HG03045 (cell line): ENCODE data around the gene SLC36A2.

Source experiments
- ATAC-seq: cut with Tn5 transposase; IDR thresholded peaks from one replicate; pipeline ENCODE4 v1.9.1; 2021; ENCODE audit warnings: mild to moderate bottlenecking, moderate library complexity; ENCODE audit not compliant: unreplicated experiment

SLC36A2 gene

GRCh38 chr5:151285683-151286082 lies 61.7 kb downstream of the SLC36A2 start:
- ATAC-seq = no peak

GRCh38 chr5:151284392-151284967 lies 62.9 kb downstream of the SLC36A2 start:
- ATAC-seq = no peak

GRCh38 chr5:151283120-151283825 lies 64.1 kb downstream of the SLC36A2 start:
- no peak for ATAC-seq

- ATAC-seq = no peak
Measured at GRCh38 chr5:151281001-151281639, 66.2 kb downstream of the SLC36A2 start.

- ATAC-seq = no peak
Measured at GRCh38 chr5:151280443-151280842, 66.9 kb downstream of the SLC36A2 start.

- no peak for ATAC-seq
Measured at GRCh38 chr5:151278845-151279244, 68.5 kb downstream of the SLC36A2 start.

GRCh38 chr5:151275803-151276202 lies 71.6 kb downstream of the SLC36A2 start:
- no peak for ATAC-seq

- ATAC-seq = no peak
Measured at GRCh38 chr5:151274666-151275065, 72.7 kb downstream of the SLC36A2 start.

- ATAC-seq = no peak
Measured at GRCh38 chr5:151271336-151271735, 76.0 kb downstream of the SLC36A2 start.

GRCh38 chr5:151270599-151270998 lies 76.8 kb downstream of the SLC36A2 start:
- peak; percentile 91 for ATAC-seq

GRCh38 chr5:151267491-151268260 lies 79.7 kb downstream of the SLC36A2 start:
- no peak for ATAC-seq
